Suprapubic skin (tissue), 4 donors: ENCODE measurements around the gene ZBTB17. TPM values are rescaled to one million over a fixed set of nuclear protein-coding genes. Genes with fewer than 3 reads are reported as not detected.

ENCODE experiments used
- DNase-seq, 2 donors: peaks; one replicate each; pipeline ENCODE4 v3.0.0-alpha.2; 2019; ENCODE audit warnings: low spot score in 2 of 2
- H3K27ac ChIP-seq: fragments of 200-600 bp; sonication (generic); one replicate; pipeline ENCODE4 v1.5.1; 2019
- H3K27me3 ChIP-seq: fragments of 200-600 bp; sonication (generic); one replicate; pipeline ENCODE4 v1.5.1; 2019
- H3K36me3 ChIP-seq: fragments of 200-600 bp; sonication (generic); one replicate; pipeline ENCODE4 v1.5.1; 2019
- H3K4me1 ChIP-seq: fragments of 200-600 bp; sonication (generic); one replicate; pipeline ENCODE4 v1.5.1; 2019
- H3K4me3 ChIP-seq: fragments of 200-600 bp; sonication (generic); one replicate; pipeline ENCODE4 v1.5.1; 2019; ENCODE audit warnings: mild to moderate bottlenecking
- H3K9me3 ChIP-seq: fragments of 200-600 bp; sonication (generic); one replicate; pipeline ENCODE4 v1.5.1; 2019
- CTCF ChIP-seq, 2 donors: fragments of 200-600 bp in 1 of 2; fragments of 450-650 bp in 1 of 2; sonication (generic) in 1 of 2; IDR thresholded peaks; one replicate each; pipeline ENCODE4 v1.5.1; 2016 to 2019; ENCODE audit warnings: antibody characterized with exemption in 2 of 2, mild to moderate bottlenecking in 1 of 2, moderate library complexity in 1 of 2
- EP300 ChIP-seq: sonication (generic); formaldehyde crosslinking; IDR thresholded peaks from one replicate; pipeline ENCODE4 v1.6.1; 2017; ENCODE audit warnings: antibody characterized with exemption
- POLR2A ChIP-seq, 2 donors: fragments of 450-650 bp; IDR thresholded peaks; one replicate each; pipeline ENCODE4 v1.6.1; 2017; ENCODE audit warnings: antibody characterized with exemption in 2 of 2, mild to moderate bottlenecking in 2 of 2, moderate library complexity in 2 of 2
- POLR2AphosphoS5 ChIP-seq, 3 donors: sonication (generic); formaldehyde crosslinking; IDR thresholded peaks; one replicate each; pipeline ENCODE4 v1.6.1; 2017; ENCODE audit warnings: antibody characterized with exemption in 3 of 3
- WGBS: methylation state at CpG from one replicate; pipeline ENCODE4 v1.1.5; 2018; 5-methylcytosine and 5-hydroxymethylcytosine counted together
- total RNA-seq, 4 donors: library from RNA; depleted of rRNA; stranded (reverse); fragments of >200 nt; gene quantifications; one replicate each; pipeline ENCODE4 v1.1.0, GENCODE V29; 2016

The ZBTB17 gene
- total RNA-seq, 4 donors from 2014 or later, result 27.2 to 44.4 (median 34.1) TPM

DNA sequence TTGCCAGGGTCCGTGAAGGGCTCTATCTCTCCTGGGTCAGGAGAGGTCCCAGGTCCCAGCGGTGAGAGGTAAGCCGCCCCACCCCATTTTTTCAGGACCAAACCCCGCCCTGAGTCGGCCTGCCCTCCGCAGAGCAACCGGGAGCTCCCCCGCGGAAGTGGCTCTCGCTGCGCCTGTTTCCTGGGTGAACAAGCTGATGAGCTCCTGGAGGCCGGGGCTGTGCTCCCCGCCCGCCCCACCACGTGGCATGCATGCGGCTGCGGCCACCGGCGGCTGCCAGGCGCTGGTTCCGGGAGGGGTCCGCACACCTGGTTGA is 32.0 kb downstream of the ZBTB17 start:
- Histone ChIP-seq H3K9me3 (no peaks in the 10 kb centered on the region), H3K36me3 (peaks cover 92% of the 10 kb centered on the region), H3K4me3 (no peak overlapping the region), H3K27me3 (no peaks in the 10 kb centered on the region), H3K4me1 (peaks cover 17% of the 10 kb centered on the region), H3K27ac (no peak overlapping the region)
- no peak for DNase-seq
- 94% methylated on average over 14 of the region's 22 CpGs for WGBS
- no peak for TF ChIP-seq CTCF (IDR thresholded peaks at IDR 0.05)
- TF ChIP-seq EP300, result no peak
- TF ChIP-seq POLR2AphosphoS5 (IDR thresholded peaks at IDR 0.05), result no peak
- no peak for TF ChIP-seq POLR2A (IDR thresholded peaks at IDR 0.05)

DNA sequence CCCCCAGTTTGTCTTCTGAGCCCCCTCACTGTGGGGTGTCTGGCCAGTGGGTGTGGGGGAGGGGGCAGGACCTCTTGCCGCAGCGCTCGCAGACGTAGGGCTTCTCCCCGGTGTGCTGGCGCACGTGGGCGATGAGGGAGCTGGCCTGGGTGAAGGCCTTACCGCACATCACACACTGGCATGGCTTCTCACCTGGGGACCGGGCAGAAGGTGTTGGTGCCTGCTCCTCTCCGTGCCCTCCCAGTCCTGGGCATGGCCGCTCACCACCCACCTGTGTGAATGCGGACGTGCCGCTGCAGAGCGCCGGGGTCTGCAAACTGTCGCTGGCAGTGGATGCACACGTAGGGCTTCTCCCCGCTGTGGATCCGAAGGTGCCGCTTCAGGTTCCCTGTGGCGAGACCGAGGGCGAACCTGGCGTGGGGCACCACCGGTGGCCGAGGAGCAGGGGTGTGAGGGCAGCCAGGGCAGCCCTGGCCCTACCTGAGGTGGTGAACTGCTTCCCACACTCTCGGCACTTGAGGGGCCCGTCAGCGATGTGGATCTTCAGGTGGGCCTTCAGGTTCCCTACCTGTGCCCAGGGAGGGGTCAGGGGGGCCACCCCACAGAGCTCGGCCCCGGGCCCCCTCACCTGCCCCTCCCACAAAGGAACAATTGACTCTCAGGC is 32.4 kb downstream of the ZBTB17 start:
- Histone ChIP-seq H3K27me3 (no peaks in the 10 kb centered on the region), H3K27ac (no peak overlapping the region), H3K4me3 (no peak overlapping the region), H3K36me3 (peaks cover 97% of the 10 kb centered on the region), H3K4me1 (peaks cover 12% of the 10 kb centered on the region), H3K9me3 (no peaks in the 10 kb centered on the region)
- DNase-seq, result no peak
- 97% methylated on average over 20 of the region's 33 CpGs for WGBS
- TF ChIP-seq POLR2A (IDR thresholded peaks at IDR 0.05), result no peak
- no peak for TF ChIP-seq CTCF (IDR thresholded peaks at IDR 0.05)
- TF ChIP-seq EP300, result no peak
- no peak for TF ChIP-seq POLR2AphosphoS5 (IDR thresholded peaks at IDR 0.05)

DNA sequence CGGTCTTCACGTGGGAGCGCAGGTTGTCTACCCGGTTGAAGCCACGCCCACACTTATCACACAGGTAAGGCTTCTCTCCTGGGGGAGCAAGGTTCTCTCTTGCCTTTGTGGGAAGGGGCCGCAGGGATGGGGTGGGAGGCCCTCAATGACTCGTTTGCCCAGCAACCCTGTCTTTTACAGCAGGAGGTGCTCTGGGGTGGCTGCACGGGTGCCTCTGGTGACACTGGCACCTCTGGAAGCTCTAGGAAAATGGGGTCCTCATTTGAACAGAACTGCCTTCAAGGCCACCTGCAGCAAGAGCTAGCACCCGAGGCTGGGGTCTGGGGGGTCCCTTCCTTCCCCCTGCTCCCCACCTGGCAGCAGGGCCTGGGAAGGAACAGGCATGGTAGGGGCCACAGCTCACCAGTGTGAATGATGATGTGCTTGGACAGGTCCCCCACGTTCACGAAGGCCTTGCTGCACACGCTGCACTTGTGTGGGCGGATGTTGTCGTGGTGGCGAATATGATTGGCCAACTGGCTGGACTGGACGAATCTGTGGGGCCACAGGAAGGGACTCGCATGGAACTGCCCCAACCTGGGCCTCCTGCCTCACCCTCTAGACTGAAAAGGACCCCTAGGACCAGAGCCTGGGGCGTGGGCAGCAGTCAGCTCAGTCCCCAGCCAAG is 33.1 kb downstream of the ZBTB17 start:
- H3K4me1 ChIP-seq, result peaks cover 6% of the 10 kb centered on the region
- no peaks in the 10 kb centered on the region for H3K27me3 ChIP-seq
- peaks cover 100% of the 10 kb centered on the region for H3K36me3 ChIP-seq
- no CpG with 5 or more reads among the region's 18 CpGs for WGBS
- H3K9me3 ChIP-seq, result no peaks in the 10 kb centered on the region
- DNase-seq, result no peak
- no peak overlapping the region for H3K4me3 ChIP-seq
- TF ChIP-seq POLR2AphosphoS5 (IDR thresholded peaks at IDR 0.05), result no peak
- TF ChIP-seq POLR2A (IDR thresholded peaks at IDR 0.05), result no peak
- no peak for TF ChIP-seq EP300
- TF ChIP-seq CTCF (IDR thresholded peaks at IDR 0.05), result no peak
- no peak overlapping the region for H3K27ac ChIP-seq

GRCh38 chr1:15941899-15942660 is 33.8 kb downstream of the ZBTB17 start:
- Histone ChIP-seq H3K4me1 (peaks cover 7% of the 10 kb centered on the region), H3K9me3 (no peaks in the 10 kb centered on the region), H3K4me3 (no peak overlapping the region), H3K27me3 (no peaks in the 10 kb centered on the region), H3K36me3 (peaks cover 100% of the 10 kb centered on the region), H3K27ac (no peak overlapping the region)
- 72% methylated on average over 14 of the region's 32 CpGs for WGBS
- TF ChIP-seq CTCF (IDR thresholded peaks at IDR 0.05) (no peak), POLR2AphosphoS5 (IDR thresholded peaks at IDR 0.05) (no peak), POLR2A (IDR thresholded peaks at IDR 0.05) (no peak), EP300 (no peak)
- no peak for DNase-seq
